ENCODE measurements around the gene ZNF677. TPM values are rescaled to one million over a fixed set of nuclear protein-coding genes. Genes with fewer than 3 reads are reported as not detected.
"Not testable (repeated sequence)": the region's sequence is repeated elsewhere in the genome, so short reads cannot be mapped to it uniquely, and the experiment has no call there.

ZNF677 gene
- total and polyA plus RNA-seq, 9 of the 15 experiments (the other 6 are each of a cell fraction or from before 2014, with no cell fraction given), result 1.5 to 2.3 (median 1.8) TPM

DNA sequence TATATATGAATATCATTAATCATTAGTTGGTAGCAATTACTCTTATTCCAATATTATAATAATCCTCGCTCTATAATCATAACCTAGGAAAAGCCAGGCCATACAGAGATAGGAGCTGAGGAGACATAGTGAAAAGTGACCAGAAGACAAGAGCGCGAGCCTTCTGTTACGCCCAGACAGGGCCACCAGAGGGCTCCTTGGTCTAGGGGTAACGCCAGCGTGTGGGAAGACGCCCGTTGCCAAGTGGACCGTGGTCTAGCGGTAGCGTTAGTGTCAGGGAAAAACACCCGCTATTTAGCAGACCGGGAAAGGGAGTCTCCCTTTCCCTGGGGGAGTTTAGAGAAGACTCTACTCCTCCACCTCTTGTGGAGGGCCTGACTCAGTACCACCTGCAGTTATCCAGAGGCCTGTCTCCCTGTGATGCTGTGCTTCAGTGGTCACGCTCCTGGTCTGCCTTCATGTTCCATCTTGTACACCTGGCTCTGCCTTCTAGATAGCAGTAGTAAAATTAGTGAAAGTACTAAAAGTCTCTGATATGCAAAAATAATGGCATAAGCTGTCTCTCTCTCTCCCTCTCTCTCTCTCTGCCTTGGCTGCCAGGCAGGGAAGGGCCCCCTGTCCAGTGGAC lies 3.2 kb upstream of the ZNF677 start, which contains the start of gene VN1R2:
TSS of gene VN1R2 (plus strand) at position 578 of the 628 bp plus-strand sequence. CDS start 84 bp downstream, outside the sequence.
- POLR2A ChIA-PET, result not testable (repeated sequence)
- 11% methylated on average over 14 of the region's 14 CpGs for WGBS (ENCODE audit: insufficient coverage, low coverage, missing lambda C conversion rate)

More for the DNA sequence above, 3.2 kb upstream of the ZNF677 start, which contains the start of gene VN1R2:
- H3K9ac ChIP-seq (ENCODE audit: insufficient read depth in 1 of 2, low read depth in 2 of 2, low read length in 2 of 2); H3K4me2 ChIP-seq (ENCODE audit: insufficient read depth, low read length); H4K20me1 ChIP-seq (replicated peaks; ENCODE audit: control insufficient read depth, insufficient read depth, low read length); H3K9me1 ChIP-seq (ENCODE audit: control insufficient read depth, insufficient read depth, low read length); H3K79me2 ChIP-seq (ENCODE audit: control insufficient read depth, insufficient read depth, low read length); H3K4me1 ChIP-seq (replicated peaks in 1 of 2; ENCODE audit: control insufficient read depth in 2 of 2, insufficient read depth in 2 of 2, low read length in 2 of 2); BruUV-seq (replicated peaks); ATAC-seq; H3K27me3 ChIP-seq (ENCODE audit: control insufficient read depth in 2 of 2, insufficient read depth in 2 of 2, low read length in 2 of 2); H3K9me3 ChIP-seq (replicated peaks; ENCODE audit: control insufficient read depth, insufficient read depth, low read depth, low read length); CTCF ChIA-PET (ENCODE audit: low intra/inter-chr PET ratio); H2AFZ ChIP-seq (ENCODE audit: low read depth, low read length); H3K4me3 ChIP-seq; H3K27ac ChIP-seq (ENCODE audit: extremely low read depth, low read depth, low read length); intact Hi-C loops (cut with micrococcal nuclease); in situ Hi-C loops (cut with MboI); H3K36me3 ChIP-seq (ENCODE audit: control insufficient read depth, insufficient read depth, low read length): not testable (repeated sequence)
- DNase-seq (ENCODE audit: extremely low read depth in 1 of 4, low spot score in 3 of 4) (peak in 1 of 4 experiments; percentile 26), FAIRE-seq (peak; percentile 37)
- TF ChIP-seq, protein P1, sequence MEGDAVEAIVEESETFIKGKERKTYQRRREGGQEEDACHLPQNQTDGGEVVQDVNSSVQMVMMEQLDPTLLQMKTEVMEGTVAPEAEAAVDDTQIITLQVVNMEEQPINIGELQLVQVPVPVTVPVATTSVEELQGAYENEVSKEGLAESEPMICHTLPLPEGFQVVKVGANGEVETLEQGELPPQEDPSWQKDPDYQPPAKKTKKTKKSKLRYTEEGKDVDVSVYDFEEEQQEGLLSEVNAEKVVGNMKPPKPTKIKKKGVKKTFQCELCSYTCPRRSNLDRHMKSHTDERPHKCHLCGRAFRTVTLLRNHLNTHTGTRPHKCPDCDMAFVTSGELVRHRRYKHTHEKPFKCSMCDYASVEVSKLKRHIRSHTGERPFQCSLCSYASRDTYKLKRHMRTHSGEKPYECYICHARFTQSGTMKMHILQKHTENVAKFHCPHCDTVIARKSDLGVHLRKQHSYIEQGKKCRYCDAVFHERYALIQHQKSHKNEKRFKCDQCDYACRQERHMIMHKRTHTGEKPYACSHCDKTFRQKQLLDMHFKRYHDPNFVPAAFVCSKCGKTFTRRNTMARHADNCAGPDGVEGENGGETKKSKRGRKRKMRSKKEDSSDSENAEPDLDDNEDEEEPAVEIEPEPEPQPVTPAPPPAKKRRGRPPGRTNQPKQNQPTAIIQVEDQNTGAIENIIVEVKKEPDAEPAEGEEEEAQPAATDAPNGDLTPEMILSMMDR (IDR thresholded peaks at IDR 0.05 in 2 of 3, conservative IDR thresholded peaks at IDR 0.05 in 1 of 3; ENCODE audit: insufficient read depth in 2 of 3, low read depth in 1 of 3, low read length in 3 of 3), result peak; percentile 26 to 35 (median 33); a peak in 3 of 6 replicates
- TF ChIP-seq RAD21 (CRISPR knock-in tag; conservative IDR thresholded peaks at IDR 0.05 in 1 of 2, IDR thresholded peaks at IDR 0.05 in 1 of 2), result peak in 1 of 2 experiments; percentile 46; a peak in 2 of 4 replicates
